WERI-Rb-1 (cell line): ENCODE data around the gene CBL.

ENCODE experiments used
- DNase-seq: peaks from one replicate; pipeline ENCODE4 v3.0.0-alpha.2; 2020
- H3K27ac ChIP-seq: fragments of 250-450 bp; sonication (Bioruptor Pico); 2 replicates; pipeline ENCODE4 v1.5.1; 2020; ENCODE audit warnings: mild to moderate bottlenecking, moderate library complexity
- H3K27me3 ChIP-seq: fragments of 250-450 bp; sonication (Bioruptor Pico); 2 replicates; pipeline ENCODE4 v1.5.1; 2021; ENCODE audit warnings: mild to moderate bottlenecking, low read depth, moderate library complexity; ENCODE audit not compliant: insufficient read depth, severe bottlenecking
- H3K36me3 ChIP-seq: fragments of 250-450 bp; sonication (Bioruptor Pico); 2 replicates; pipeline ENCODE4 v1.5.1; 2020; ENCODE audit warnings: mild to moderate bottlenecking, moderate library complexity
- H3K4me3 ChIP-seq: 2 replicates; pipeline ENCODE4 v1.5.1; 2011; ENCODE audit warnings: low read depth, mild to moderate bottlenecking, control low read depth, low read length
- H3K9me3 ChIP-seq: fragments of 250-450 bp; sonication (Bioruptor Pico); 2 replicates; pipeline ENCODE4 v1.5.1; 2021; ENCODE audit warnings: mild to moderate bottlenecking, moderate library complexity; ENCODE audit not compliant: severe bottlenecking
- TF ChIP-seq, protein P1 (sequence below): IDR thresholded peaks from 2 replicates; pipeline ENCODE4 v1.5.1; 2011; ENCODE audit warnings: low read depth, mild to moderate bottlenecking, control low read depth, inconsistent platforms, low read length

Gene CBL

DNA sequence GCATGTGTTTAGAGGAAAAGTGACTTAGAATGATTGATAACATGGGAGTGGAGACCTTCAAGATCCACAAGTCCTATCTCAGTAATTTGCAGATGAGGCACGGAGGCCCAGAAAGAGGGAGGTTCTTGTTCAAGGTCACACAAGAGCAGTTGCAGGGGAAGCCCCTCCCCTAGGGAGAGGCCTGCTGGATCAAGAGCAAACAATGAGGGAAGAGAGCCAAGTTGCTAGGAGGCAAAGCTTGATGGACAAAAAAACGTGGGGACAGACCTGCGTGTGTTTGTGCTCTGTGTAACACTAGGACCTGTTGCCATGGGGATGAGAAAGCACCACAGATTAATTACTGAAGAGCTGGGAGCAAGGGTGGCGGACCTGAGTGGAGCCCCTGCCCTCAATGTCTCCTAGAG lies 146.7 kb downstream of the CBL start:
- Histone ChIP-seq H3K27ac (peak overlapping the region; percentile 47; the same call in 1 of the 2 replicates), H3K4me3 (no peak overlapping the region), H3K27me3 (no peaks in the 10 kb centered on the region), H3K36me3 (peaks cover 26% of the 10 kb centered on the region), H3K9me3 (no peaks in the 10 kb centered on the region)
- DNase-seq: peak; percentile 78
- TF ChIP-seq, protein P1, sequence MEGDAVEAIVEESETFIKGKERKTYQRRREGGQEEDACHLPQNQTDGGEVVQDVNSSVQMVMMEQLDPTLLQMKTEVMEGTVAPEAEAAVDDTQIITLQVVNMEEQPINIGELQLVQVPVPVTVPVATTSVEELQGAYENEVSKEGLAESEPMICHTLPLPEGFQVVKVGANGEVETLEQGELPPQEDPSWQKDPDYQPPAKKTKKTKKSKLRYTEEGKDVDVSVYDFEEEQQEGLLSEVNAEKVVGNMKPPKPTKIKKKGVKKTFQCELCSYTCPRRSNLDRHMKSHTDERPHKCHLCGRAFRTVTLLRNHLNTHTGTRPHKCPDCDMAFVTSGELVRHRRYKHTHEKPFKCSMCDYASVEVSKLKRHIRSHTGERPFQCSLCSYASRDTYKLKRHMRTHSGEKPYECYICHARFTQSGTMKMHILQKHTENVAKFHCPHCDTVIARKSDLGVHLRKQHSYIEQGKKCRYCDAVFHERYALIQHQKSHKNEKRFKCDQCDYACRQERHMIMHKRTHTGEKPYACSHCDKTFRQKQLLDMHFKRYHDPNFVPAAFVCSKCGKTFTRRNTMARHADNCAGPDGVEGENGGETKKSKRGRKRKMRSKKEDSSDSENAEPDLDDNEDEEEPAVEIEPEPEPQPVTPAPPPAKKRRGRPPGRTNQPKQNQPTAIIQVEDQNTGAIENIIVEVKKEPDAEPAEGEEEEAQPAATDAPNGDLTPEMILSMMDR: no peak

DNA sequence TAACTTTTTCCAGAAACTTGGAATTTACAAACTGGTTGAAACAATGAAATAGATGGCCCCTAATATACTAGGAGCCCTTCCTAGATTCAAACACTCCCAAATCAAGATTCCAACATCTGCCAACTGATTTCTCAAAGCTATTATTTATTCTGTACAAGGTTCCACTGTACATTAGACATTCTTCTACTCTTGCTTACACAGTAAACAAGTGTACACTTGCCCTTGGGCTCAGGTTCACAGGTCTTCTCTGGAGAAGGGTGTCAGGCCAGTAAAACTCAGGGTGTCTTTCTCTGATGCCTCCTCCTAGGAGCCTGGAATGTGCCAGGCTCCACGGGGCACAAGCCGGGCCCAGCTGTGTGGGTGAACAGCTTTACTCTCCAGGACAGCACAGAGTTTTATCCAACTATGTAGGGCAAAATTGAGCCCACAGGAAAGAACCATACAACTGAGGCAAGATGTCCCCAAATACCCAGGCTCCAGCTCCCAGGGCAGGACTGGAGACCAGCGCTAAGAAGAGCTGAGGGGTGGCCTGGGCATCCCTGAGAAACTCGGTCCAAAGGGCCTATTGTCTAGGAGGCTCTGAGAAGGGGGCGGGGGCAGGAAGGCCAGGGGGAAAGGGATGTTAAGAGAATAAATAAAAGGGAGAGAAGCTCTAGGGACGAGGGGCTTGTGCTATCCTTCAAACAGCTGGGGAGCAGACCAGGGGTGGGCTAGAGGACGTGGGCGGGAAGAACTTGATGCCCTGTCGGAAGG lies 149.1 kb downstream of the CBL start:
- no peaks in the 10 kb centered on the region for H3K9me3 ChIP-seq
- TF ChIP-seq, protein P1: no peak
- DNase-seq: no peak
- no peak overlapping the region for H3K4me3 ChIP-seq
- no peak overlapping the region for H3K27ac ChIP-seq
- H3K27me3 ChIP-seq: no peaks in the 10 kb centered on the region
- peaks cover 47% of the 10 kb centered on the region for H3K36me3 ChIP-seq

- peak; percentile 85 for DNase-seq
- TF ChIP-seq, protein P1: peak; percentile 91
- Histone ChIP-seq H3K4me3 (peak overlapping the region; percentile 21), H3K36me3 (peaks cover 47% of the 10 kb centered on the region), H3K9me3 (no peaks in the 10 kb centered on the region), H3K27me3 (no peaks in the 10 kb centered on the region), H3K27ac (peak overlapping the region; percentile 52)
Observed at GRCh38 chr11:119356349-119357031, 150.4 kb downstream of the CBL start.

GRCh38 chr11:119357074-119357473 lies 150.9 kb downstream of the CBL start:
- TF ChIP-seq, protein P1: no peak
- DNase-seq: no peak
- Histone ChIP-seq H3K27me3 (no peaks in the 10 kb centered on the region), H3K36me3 (peaks cover 47% of the 10 kb centered on the region), H3K4me3 (no peak overlapping the region), H3K27ac (no peak overlapping the region), H3K9me3 (no peaks in the 10 kb centered on the region)
